ENCODE data around the gene MSL1.
A peak's percentile ranks its signal among the peaks of the same experiment; 100 is the strongest.

The MSL1 gene

GRCh38 chr17:40177275-40177874, 55.6 kb downstream of the MSL1 start, which contains the start of gene RAPGEFL1:
RAPGEFL1 (plus strand) TSS chr17:40177470; CDS start chr17:40177862, 392 bp downstream.
- peak; percentile 73 to 86 (median 79) for DNase-seq

GRCh38 chr17:40178021-40178601, 56.3 kb downstream of the MSL1 start:
- no peak for DNase-seq

- no peak for DNase-seq
These were observed 56.9 kb downstream of the MSL1 start for GRCh38 chr17:40178660-40179059.

- no peak for DNase-seq
These were observed 58.3 kb downstream of the MSL1 start for GRCh38 chr17:40179923-40180659.

GRCh38 chr17:40180694-40181093, 58.9 kb downstream of the MSL1 start:
- no peak for DNase-seq

- DNase-seq, result no peak
These were observed 59.4 kb downstream of the MSL1 start for GRCh38 chr17:40181205-40181604.

GRCh38 chr17:40182606-40183005, 60.8 kb downstream of the MSL1 start:
- DNase-seq, result no peak
